T-helper 1 cell treated with Interleukin-12 subunit alpha and Interleukin-12 subunit beta and Interleukin-4 antibody, amounts not matched to agents 30 ng/mL and 1 ng/mL, for 36 hours (primary cell): ENCODE measurements around the gene UQCRC1. TPM values are rescaled to one million over a fixed set of nuclear protein-coding genes. Genes with fewer than 3 reads are reported as not detected.

Experiments used
- intact Hi-C: fragments of 100-400 bp; cut with micrococcal nuclease; formaldehyde crosslinking; loops from one replicate; pipeline ENCODE4 v1.15.1; 2024
- total RNA-seq: library from RNA; stranded (reverse); gene quantifications from 2 replicates; pipeline ENCODE4 v1.2.3, GENCODE V29; 2022

Gene UQCRC1
- total RNA-seq, 1 donor from 2014 or later: 143 TPM

GRCh38 chr3:48634661-48635221 lies 25.3 kb upstream of the UQCRC1 start:
- intact Hi-C loops: loop anchor here (1.0 to 10.0 kb wide), 9 partner anchors 22 to 446 kb away; partner anchors contain the start of genes CDC25A, IP6K2 and UQCRC1

DNA sequence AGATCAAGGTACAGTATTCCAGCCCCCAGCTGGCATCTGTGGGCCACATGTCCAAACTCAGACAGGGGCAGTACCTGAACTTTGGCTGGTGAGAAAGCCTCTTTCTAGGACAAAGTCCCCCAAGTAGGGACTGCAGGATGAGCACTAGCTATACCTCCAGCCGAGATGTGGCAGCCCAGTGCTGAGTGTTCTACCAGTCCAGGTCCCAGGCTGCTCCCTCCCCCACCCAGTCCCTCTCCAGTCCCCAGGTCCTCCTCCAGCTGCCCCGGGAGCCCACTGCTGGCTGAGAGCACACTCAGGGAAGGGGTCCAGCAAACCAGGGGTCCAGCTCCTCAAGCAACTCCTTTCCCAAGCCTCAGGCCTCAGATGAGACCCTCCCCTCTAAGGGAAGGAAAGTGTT lies 24.3 kb upstream of the UQCRC1 start:
- intact Hi-C loops: loop anchor here (10.0 kb wide), 1 partner anchor 159 kb away; no protein-coding TSS in a partner anchor

DNA sequence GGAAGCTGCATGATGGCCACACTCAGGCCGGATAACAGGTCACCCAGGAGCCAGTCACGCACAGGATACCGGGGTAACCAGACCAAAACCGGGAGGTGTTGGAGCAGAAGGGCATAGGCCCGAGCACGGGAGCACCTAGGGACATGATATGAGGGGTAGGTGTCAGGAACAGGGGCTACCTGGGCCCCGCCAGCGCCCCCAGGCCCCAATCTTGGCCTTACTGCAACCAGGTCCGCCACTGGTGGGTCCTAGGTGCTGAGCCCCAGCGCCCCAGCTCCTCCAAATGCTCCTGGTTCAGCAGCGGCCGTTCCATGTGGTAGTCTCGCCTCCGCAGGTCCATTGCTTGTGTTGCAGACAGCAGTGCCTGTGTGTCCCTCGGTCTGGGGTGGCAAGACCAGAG lies 23.8 kb upstream of the UQCRC1 start:
- intact Hi-C loops: loop anchor here (10.0 kb wide), 1 partner anchor 158 kb away; no protein-coding TSS in a partner anchor

DNA sequence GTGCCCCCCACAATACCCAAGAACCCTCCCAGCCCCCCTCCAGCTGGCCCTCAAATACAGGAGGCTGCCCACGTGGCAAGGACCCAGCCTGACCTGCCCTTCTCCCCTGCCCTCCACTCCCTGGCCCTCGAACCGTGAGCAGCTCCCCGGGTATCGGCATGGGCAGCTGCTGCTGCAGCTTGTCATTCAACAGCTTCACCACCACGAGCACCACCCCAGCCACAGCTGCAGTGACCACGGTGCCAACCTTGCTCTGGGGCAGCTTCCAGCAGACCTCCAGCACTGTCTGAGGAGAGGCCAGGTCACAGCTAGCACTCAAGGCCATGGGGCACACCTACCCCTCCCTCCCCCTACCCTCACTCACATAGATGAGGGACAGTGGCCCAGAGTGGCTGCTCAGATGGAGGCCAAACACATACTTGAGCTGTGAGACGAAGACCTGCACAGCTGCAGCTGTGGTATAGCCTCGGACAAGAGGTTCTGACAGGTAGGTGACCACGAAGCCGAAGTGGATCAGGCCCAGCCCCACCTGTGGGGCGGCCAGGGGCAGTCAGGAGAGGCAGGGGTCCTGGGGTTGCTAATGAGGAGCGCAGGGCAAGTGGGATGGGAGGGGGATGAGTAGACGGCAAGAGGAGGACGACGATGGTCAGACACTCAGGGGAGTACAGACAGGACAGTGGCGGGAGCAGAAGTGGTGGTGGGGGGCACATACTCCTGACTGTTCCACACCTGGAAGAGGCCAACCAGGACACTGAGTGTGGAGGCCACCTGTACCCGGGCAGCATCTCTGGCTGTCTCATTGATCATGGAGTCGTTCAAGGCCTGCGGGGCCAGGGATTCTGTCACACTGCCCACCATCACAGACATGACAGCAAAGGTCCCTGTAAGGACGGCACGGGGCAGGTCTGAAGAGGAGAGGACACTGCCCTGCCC lies 22.3 kb upstream of the UQCRC1 start:
- intact Hi-C loops: loop anchor here (10.0 kb wide), 1 partner anchor 157 kb away; no protein-coding TSS in a partner anchor

GRCh38 chr3:48630833-48631232 lies 21.4 kb upstream of the UQCRC1 start:
- intact Hi-C loops: loop anchor here (10.0 kb wide), 1 partner anchor 156 kb away; no protein-coding TSS in a partner anchor

DNA sequence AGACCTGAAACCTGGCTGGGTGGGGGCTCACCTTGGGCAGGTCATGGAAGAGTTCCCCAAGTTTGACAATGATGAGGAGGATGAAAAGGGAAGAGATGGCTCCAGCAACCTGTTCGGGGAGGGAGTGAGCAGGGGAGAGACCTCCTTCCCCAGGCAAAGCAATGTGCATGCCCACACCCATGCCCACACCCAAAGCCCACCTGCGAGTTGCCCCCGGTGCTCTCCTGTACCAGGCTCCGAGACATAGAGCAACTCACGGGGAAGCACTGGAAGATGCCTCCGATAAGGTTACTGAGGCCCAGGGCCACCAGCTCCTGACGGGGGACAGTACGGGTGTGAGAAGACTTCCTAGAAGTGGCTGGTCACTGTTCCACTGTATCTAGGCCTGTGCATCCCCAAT lies 21.0 kb upstream of the UQCRC1 start:
- intact Hi-C loops: loop anchor here (10.0 kb wide), 1 partner anchor 156 kb away; no protein-coding TSS in a partner anchor

GRCh38 chr3:48629894-48630293 lies 20.4 kb upstream of the UQCRC1 start:
- intact Hi-C loops: loop anchor here (10.0 kb wide), 1 partner anchor 155 kb away; no protein-coding TSS in a partner anchor

DNA sequence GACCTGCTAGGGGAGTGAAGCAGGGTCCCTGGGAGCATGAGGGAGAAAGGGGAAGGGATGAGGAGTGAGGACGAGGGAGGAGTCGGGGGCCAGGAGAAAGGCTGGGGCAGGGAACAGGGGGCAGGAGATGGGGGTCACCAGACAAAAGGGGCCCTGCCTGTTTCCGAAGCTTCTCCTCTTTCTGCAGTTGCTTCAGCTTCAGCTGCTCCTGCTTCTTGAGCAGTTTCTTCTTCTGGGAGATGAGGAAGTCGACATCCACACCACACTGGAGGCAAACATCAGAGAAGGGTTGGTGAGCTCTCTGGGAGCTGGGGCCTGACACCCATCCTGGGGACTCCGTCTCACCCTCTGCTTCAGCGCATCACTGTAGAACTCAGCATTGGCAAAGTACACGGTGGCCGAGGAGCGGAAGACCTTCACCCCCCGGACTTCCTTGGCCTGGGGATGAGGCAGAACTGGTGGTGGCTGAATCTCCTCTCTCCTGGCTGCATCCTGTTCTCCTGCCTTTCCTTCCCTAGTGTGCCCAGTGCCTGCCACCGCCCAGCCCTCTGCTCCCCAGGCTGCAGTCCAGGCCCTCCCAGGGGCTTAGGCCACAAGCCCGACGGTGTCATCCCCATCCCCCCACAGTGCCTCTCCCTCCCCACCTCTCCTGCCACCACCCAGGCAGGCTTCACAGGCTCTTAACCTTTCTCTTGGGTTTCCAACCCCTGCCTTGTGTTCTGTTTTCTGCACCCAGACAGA lies 19.0 kb upstream of the UQCRC1 start:
- intact Hi-C loops: no loop called here

- intact Hi-C loops: no loop called here
Observed at GRCh38 chr3:48625600-48625999, 16.2 kb upstream of the UQCRC1 start.

- intact Hi-C loops: no loop called here
Observed at GRCh38 chr3:48624767-48625166, 15.3 kb upstream of the UQCRC1 start.

- intact Hi-C loops: no loop called here
Observed at GRCh38 chr3:48623851-48624547, 14.6 kb upstream of the UQCRC1 start.

DNA sequence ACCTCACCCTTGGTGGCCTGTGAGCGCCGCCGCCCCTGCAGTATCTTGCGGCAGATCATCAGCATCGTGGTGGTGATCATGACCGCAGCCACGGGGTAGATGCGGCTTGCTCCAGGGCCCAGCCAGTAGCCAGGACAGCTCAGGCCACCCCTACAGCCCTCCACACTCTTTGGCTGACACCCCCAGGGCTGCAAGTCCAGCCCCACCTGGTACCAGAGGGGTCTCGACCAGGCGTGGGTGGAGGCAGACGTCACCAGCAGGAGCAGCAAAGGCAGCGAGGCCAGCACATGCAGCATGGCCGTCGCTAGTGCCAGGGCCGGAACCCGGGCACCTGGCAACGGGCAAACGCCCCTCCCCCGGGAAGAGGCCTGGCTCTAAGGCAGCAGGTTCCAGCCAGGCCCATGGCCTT lies 12.0 kb upstream of the UQCRC1 start, which contains the start of gene TMEM89:
TSS of gene TMEM89 (minus strand) at position 309 of the 409 bp plus-strand sequence. CDS start at position 296, 13 bp downstream.
- intact Hi-C loops: no loop called here

- intact Hi-C loops: no loop called here
Observed at GRCh38 chr3:48619541-48620524, 10.4 kb upstream of the UQCRC1 start.

DNA sequence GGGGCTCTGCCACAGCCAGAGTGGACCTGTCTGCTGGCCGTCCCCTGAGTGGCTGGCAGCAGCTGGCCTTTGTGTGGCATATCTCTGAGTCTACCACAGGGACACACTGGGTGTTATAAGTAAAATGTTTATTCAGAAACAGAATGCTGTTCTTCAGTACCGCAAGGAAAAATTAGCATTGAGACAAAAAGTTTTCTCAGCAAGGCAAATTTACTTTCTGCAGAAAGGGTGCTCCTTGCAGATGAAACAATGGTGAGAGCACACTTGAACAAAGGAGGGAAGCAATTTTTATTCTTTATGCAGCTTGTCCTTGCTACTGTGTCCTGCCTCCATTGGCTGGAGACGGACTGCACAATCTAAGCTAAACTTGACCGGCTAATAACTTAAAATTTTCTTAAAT lies 8.1 kb upstream of the UQCRC1 start:
- intact Hi-C loops: no loop called here

- intact Hi-C loops: no loop called here
Observed at GRCh38 chr3:48614044-48614443, 4.6 kb upstream of the UQCRC1 start.

GRCh38 chr3:48612309-48612708 lies 2.9 kb upstream of the UQCRC1 start:
- intact Hi-C loops: no loop called here

DNA sequence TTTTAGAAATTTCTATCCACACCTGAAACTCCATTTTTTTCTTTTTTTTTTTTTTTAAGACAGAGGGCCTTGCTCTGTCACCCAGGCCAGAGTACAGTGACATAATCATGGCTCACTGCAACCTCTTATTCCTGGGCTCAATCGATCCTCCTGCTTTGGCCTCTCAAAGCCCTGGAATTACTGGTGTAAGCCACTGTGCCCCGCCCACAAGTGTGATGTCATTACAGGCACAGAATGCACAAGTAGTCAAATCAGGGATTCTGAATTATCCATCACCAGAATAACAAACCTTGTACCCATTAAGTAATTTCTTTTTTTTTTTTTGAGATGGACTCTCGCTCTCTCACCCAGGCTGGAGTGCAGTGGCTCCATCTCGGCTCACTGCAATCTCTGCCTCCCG lies 1.9 kb downstream of the UQCRC1 start:
- intact Hi-C loops: no loop called here

DNA sequence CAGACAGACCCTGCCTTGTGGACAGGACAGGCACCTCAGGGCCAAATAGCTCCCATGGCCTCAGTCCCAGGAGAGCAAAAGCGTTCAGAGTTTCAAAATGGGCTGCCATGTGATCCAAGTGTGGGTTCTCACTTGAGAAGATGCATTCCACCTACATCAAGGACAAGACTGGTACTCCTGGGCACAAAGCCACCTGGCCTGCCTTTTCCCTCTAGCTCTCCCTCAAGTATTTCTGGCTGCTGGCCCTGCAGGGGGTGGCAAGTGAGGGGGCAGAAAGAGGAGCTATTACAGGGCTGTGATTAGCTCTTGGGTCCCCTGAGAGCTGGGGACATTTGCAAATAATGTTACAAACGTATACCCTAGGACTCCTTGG lies 7.8 kb downstream of the UQCRC1 start:
- intact Hi-C loops: no loop called here
